GM20000 (cell line): ENCODE results near the gene ABHD17C.

Experiments
- DNase-seq: peaks from one replicate; pipeline ENCODE4 v3.0.0; 2012; ENCODE audit warnings: low spot score
- CTCF ChIP-seq: IDR thresholded peaks from 2 replicates; pipeline ENCODE4 v1.5.1; 2012; ENCODE audit warnings: mild to moderate bottlenecking, control low read depth; ENCODE audit errors: extremely low read depth, missing control alignments

Gene ABHD17C

GRCh38 chr15:80697075-80697685 is 2.1 kb downstream of the ABHD17C start:
- TF ChIP-seq CTCF: no peak

GRCh38 chr15:80698676-80699075 is 3.6 kb downstream of the ABHD17C start:
- no peak for DNase-seq
- TF ChIP-seq CTCF: no peak

More at GRCh38 chr15:80697075-80697685, 2.1 kb downstream of the ABHD17C start:
- no peak for DNase-seq

GRCh38 chr15:80699981-80700380 is 4.9 kb downstream of the ABHD17C start:
- DNase-seq: no peak
- no peak for TF ChIP-seq CTCF

GRCh38 chr15:80701676-80702311 is 6.7 kb downstream of the ABHD17C start:
- no peak for TF ChIP-seq CTCF
- no peak for DNase-seq

GRCh38 chr15:80703081-80703480 is 8.0 kb downstream of the ABHD17C start:
- no peak for DNase-seq
- TF ChIP-seq CTCF: no peak

- no peak for DNase-seq
- TF ChIP-seq CTCF: no peak
Measured at GRCh38 chr15:80703965-80704364, 8.9 kb downstream of the ABHD17C start.

GRCh38 chr15:80706161-80706560 is 11.1 kb downstream of the ABHD17C start:
- no peak for TF ChIP-seq CTCF
- DNase-seq: no peak
